ENCODE measurements around the gene LRRC23. TPM values are rescaled to one million over a fixed set of nuclear protein-coding genes. Genes with fewer than 3 reads are reported as not detected.
A peak's percentile ranks its signal among the peaks of the same experiment; 100 is the strongest.
"Not testable (repeated sequence)": the region's sequence is repeated elsewhere in the genome, so short reads cannot be mapped to it uniquely, and the experiment has no call there.

LRRC23 gene
- total RNA-seq, 2 experiments from 2014 or later: 3.2 to 4.7 TPM

GRCh38 chr12:6890789-6891645, 13.6 kb upstream of the LRRC23 start:
- Histone ChIP-seq H3K36me3 (ENCODE audit: insufficient read depth, low read length) (no peaks in the 10 kb centered on the region), H3K9me3 (ENCODE audit: control insufficient read depth in 1 of 2, insufficient read depth in 1 of 2, low read length in 2 of 2) (no peaks in the 10 kb centered on the region), H3K4me3 (ENCODE audit: low read length) (peak overlapping the region; percentile 65), H3K27me3 (ENCODE audit: control insufficient read depth in 1 of 2, insufficient read depth in 2 of 2, low read length in 2 of 2) (no peaks in the 10 kb centered on the region), H3K4me1 (ENCODE audit: insufficient read depth, low read length) (peaks cover 18% of the 10 kb centered on the region), H3K27ac (ENCODE audit: low read depth in 1 of 2, low read length in 2 of 2) (peak overlapping the region; percentile 84 to 92)
- Mint-ChIP-seq H3K36me3 (ENCODE audit: low read depth) (no peaks in the 10 kb centered on the region), H3K27ac (peak overlapping the region; percentile 92), H3K27me3 (no peaks in the 10 kb centered on the region), H3K4me1 (ENCODE audit: low read depth) (peaks cover 13% of the 10 kb centered on the region), H3K9me3 (no peaks in the 10 kb centered on the region), H3K4me3 (peak overlapping the region; percentile 88)
- DNase-seq (peak; percentile 96 to 100 (median 99)), ATAC-seq (ENCODE audit: poor library complexity) (peak; percentile 95)
- peak; percentile 76 for TF ChIP-seq CTCF (IDR thresholded peaks at IDR 0.05)
- intact Hi-C loops (cut with DNase I, micrococcal nuclease): loop anchor here (1.0 to 5.0 kb wide), 4 partner anchors 13 to 39 kb away; partner anchors contain the start of genes LRRC23 (in 2 of the 2), SPSB2 (in 2 of the 2), CDCA3 (in 1 of the 2) and USP5 (in 1 of the 2)
- CTCF ChIA-PET: interaction anchor here (0.6 to 3.7 kb wide), 38 partner anchors 9 to 222 kb away, joined by 3 to 153 read pairs (median 6); partner anchors contain the start of genes C12orf57, C1RL, CDCA3 and COPS7A
- POLR2A ChIA-PET: interaction anchor here (0.6 to 1.9 kb wide), 23 partner anchors 10 to 398 kb away, joined by 3 to 71 read pairs (median 6); partner anchors contain the start of genes C12orf57, CD4, CDCA3 and CLSTN3

GRCh38 chr12:6891646-6892001, 13.0 kb upstream of the LRRC23 start:
- intact Hi-C loops (cut with DNase I, micrococcal nuclease): loop anchor here (1.0 to 5.0 kb wide), 4 partner anchors 13 to 39 kb away; partner anchors contain the start of genes LRRC23 (in 2 of the 2), CDCA3 (in 1 of the 2), SPSB2 (in 1 of the 2) and USP5 (in 1 of the 2)
- H3K36me3 Mint-ChIP-seq (ENCODE audit: low read depth): no peaks in the 10 kb centered on the region
- POLR2A ChIA-PET: interaction anchor here (0.8 to 1.9 kb wide), 22 partner anchors 10 to 239 kb away, joined by 3 to 71 read pairs (median 6); partner anchors contain the start of genes C12orf57, CD4, CDCA3 and CLSTN3
- H3K4me3 ChIP-seq (ENCODE audit: low read length): peak overlapping the region; percentile 65
- peaks cover 13% of the 10 kb centered on the region for H3K4me1 Mint-ChIP-seq (ENCODE audit: low read depth)
- peaks cover 18% of the 10 kb centered on the region for H3K4me1 ChIP-seq (ENCODE audit: insufficient read depth, low read length)
- peak overlapping the region; percentile 88 for H3K4me3 Mint-ChIP-seq
- CTCF ChIA-PET: interaction anchor here (0.6 to 3.7 kb wide), 35 partner anchors 8 to 222 kb away, joined by 3 to 153 read pairs (median 6); partner anchors contain the start of genes C12orf57, C1RL, CDCA3 and COPS7A
- H3K27ac Mint-ChIP-seq: peak overlapping the region; percentile 92
- no peak for TF ChIP-seq CTCF (IDR thresholded peaks at IDR 0.05)
- no peaks in the 10 kb centered on the region for H3K27me3 Mint-ChIP-seq
- no peaks in the 10 kb centered on the region for H3K9me3 Mint-ChIP-seq
- no peaks in the 10 kb centered on the region for H3K36me3 ChIP-seq (ENCODE audit: insufficient read depth, low read length)
- peak overlapping the region; percentile 84 to 92 for H3K27ac ChIP-seq (ENCODE audit: low read depth in 1 of 2, low read length in 2 of 2)
- no peaks in the 10 kb centered on the region for H3K27me3 ChIP-seq (ENCODE audit: control insufficient read depth in 1 of 2, insufficient read depth in 2 of 2, low read length in 2 of 2)
- no peak for ATAC-seq (ENCODE audit: poor library complexity)
- peak in 1 of 14 experiments; percentile 8 for DNase-seq
- H3K9me3 ChIP-seq (ENCODE audit: control insufficient read depth in 1 of 2, insufficient read depth in 1 of 2, low read length in 2 of 2): no peaks in the 10 kb centered on the region

- H3K27me3 Mint-ChIP-seq; H3K9me3 ChIP-seq (ENCODE audit: control insufficient read depth in 1 of 2, insufficient read depth in 1 of 2, low read length in 2 of 2); DNase-seq; H3K36me3 Mint-ChIP-seq (ENCODE audit: low read depth); H3K36me3 ChIP-seq (ENCODE audit: insufficient read depth, low read length); POLR2A ChIA-PET; H3K4me3 ChIP-seq (ENCODE audit: low read length); H3K27me3 ChIP-seq (ENCODE audit: control insufficient read depth in 1 of 2, insufficient read depth in 2 of 2, low read length in 2 of 2); H3K27ac ChIP-seq (ENCODE audit: low read depth in 1 of 2, low read length in 2 of 2); ATAC-seq (ENCODE audit: poor library complexity); H3K9me3 Mint-ChIP-seq: not testable (repeated sequence)
- CTCF ChIA-PET: interaction anchor here (2.2 to 3.7 kb wide), 2 partner anchors 22 to 52 kb away, joined by 21 to 153 read pairs; partner anchors contain the start of genes C12orf57, RNU7-1, SPSB2 and TPI1
- peaks cover 18% of the 10 kb centered on the region for H3K4me1 ChIP-seq (ENCODE audit: insufficient read depth, low read length)
- H3K27ac Mint-ChIP-seq: peak overlapping the region; percentile 36
- peak overlapping the region; percentile 35 for H3K4me3 Mint-ChIP-seq
- H3K4me1 Mint-ChIP-seq (ENCODE audit: low read depth): peaks cover 13% of the 10 kb centered on the region
- intact Hi-C loops (cut with DNase I, micrococcal nuclease): loop anchor here in 1 of 2 experiments (5.0 kb wide), 1 partner anchor 40 kb away; the partner anchor contains the start of genes CDCA3 and USP5
These were observed 11.9 kb upstream of the LRRC23 start for GRCh38 chr12:6892683-6893082.
